Measurements from ENCODE around the gene SKOR2.
"Not testable (repeated sequence)": the region's sequence is repeated elsewhere in the genome, so short reads cannot be mapped to it uniquely, and the experiment has no call there.

Gene SKOR2

GRCh38 chr18:47204908-47205522 lies 46.4 kb downstream of the SKOR2 start:
- TF ChIP-seq POLR2AphosphoS5 (IDR thresholded peaks at IDR 0.05; ENCODE audit: low read depth) (no peak), CTCF (IDR thresholded peaks at IDR 0.05; ENCODE audit: insufficient read depth, low read length) (peak; percentile 98)
- Histone ChIP-seq H3K27me3 (ENCODE audit: insufficient read depth, poor library complexity, severe bottlenecking) (peaks cover 9% of the 10 kb centered on the region), H3K4me3 (replicated peaks; ENCODE audit: insufficient read depth, low read length) (no peak overlapping the region), H3K27ac (replicated peaks) (no peak overlapping the region)
- DNase-seq (ENCODE audit: low read depth in 1 of 2, low spot score in 1 of 2) = peak; percentile 11 to 50

- no peak overlapping the region for H3K4me3 ChIP-seq (replicated peaks; ENCODE audit: insufficient read depth, low read length)
- no peak for DNase-seq (ENCODE audit: low read depth in 1 of 2, low spot score in 1 of 2)
- no peak for TF ChIP-seq CTCF (IDR thresholded peaks at IDR 0.05; ENCODE audit: insufficient read depth, low read length)
- no peak for TF ChIP-seq POLR2AphosphoS5 (IDR thresholded peaks at IDR 0.05; ENCODE audit: low read depth)
- no peak for TF ChIP-seq GABPA (IDR thresholded peaks at IDR 0.05; ENCODE audit: low read depth)
- TF ChIP-seq REST (IDR thresholded peaks at IDR 0.05; ENCODE audit: insufficient replicate concordance, low read depth) = no peak
- no peak for TF ChIP-seq SPI1 (IDR thresholded peaks at IDR 0.05; ENCODE audit: borderline replicate concordance, low read depth)
- H3K27ac ChIP-seq (replicated peaks) = no peak overlapping the region
- H3K27me3 ChIP-seq (ENCODE audit: insufficient read depth, poor library complexity, severe bottlenecking) = peaks cover 9% of the 10 kb centered on the region
Observed at GRCh38 chr18:47203626-47204464, 47.6 kb downstream of the SKOR2 start.

GRCh38 chr18:47195961-47196360 lies 55.5 kb downstream of the SKOR2 start:
- not testable (repeated sequence) for H3K27ac ChIP-seq (replicated peaks); H3K27me3 ChIP-seq (ENCODE audit: insufficient read depth, poor library complexity, severe bottlenecking); H3K4me3 ChIP-seq (replicated peaks; ENCODE audit: insufficient read depth, low read length)
- DNase-seq (ENCODE audit: low read depth in 1 of 2, low spot score in 1 of 2) = peak in 1 of 2 experiments; percentile 50
- TF ChIP-seq SPI1 (IDR thresholded peaks at IDR 0.05; ENCODE audit: borderline replicate concordance, low read depth) = peak; percentile 80

- Histone ChIP-seq H3K27me3 (ENCODE audit: insufficient read depth, poor library complexity, severe bottlenecking) (no peaks in the 10 kb centered on the region), H3K27ac (replicated peaks) (no peak overlapping the region), H3K4me3 (replicated peaks; ENCODE audit: insufficient read depth, low read length) (no peak overlapping the region)
- DNase-seq (ENCODE audit: low read depth in 1 of 2, low spot score in 1 of 2) = no peak
- TF ChIP-seq REST (IDR thresholded peaks at IDR 0.05; ENCODE audit: insufficient replicate concordance, low read depth) (no peak), GABPA (IDR thresholded peaks at IDR 0.05; ENCODE audit: low read depth) (no peak), POLR2AphosphoS5 (IDR thresholded peaks at IDR 0.05; ENCODE audit: low read depth) (no peak), SPI1 (IDR thresholded peaks at IDR 0.05; ENCODE audit: borderline replicate concordance, low read depth) (no peak), CTCF (IDR thresholded peaks at IDR 0.05; ENCODE audit: insufficient read depth, low read length) (no peak)
Observed at GRCh38 chr18:47191961-47192360, 59.5 kb downstream of the SKOR2 start.

Data from HL-60 (cell line).